K562 (cell line): Measurements from ENCODE around the gene RGS7.

Experiments used
- CREM ChIP-seq: IDR thresholded peaks from 2 replicates; pipeline ENCODE4 v1.6.1; 2014; ENCODE audit warnings: antibody characterized with exemption, low read depth
- CTCF ChIP-seq, 3 experiments: IDR thresholded peaks in 2 of 3; conservative IDR thresholded peaks in 1 of 3; 2 replicates each; pipeline ENCODE4 v1.5.1; 2011 to 2012; ENCODE audit warnings: low read length in 3 of 3, mild to moderate bottlenecking in 3 of 3, control low read depth in 2 of 3, improper control_type of control experiment in 1 of 3, inconsistent platforms in 1 of 3, low read depth in 1 of 3, mixed read lengths in 1 of 3, moderate library complexity in 1 of 3; ENCODE audit not compliant: insufficient read depth in 2 of 3
- ELF1 ChIP-seq: fragments of 200-800 bp; sonication (Bioruptor generic); IDR thresholded peaks from 2 replicates; pipeline ENCODE4 v1.6.1; 2016; ENCODE audit warnings: missing genetic modification characterization, missing compliant biosample characterization
- HES1 ChIP-seq: fragments of 450-650 bp; IDR thresholded peaks from 2 replicates; pipeline ENCODE4 v1.6.1; 2016; ENCODE audit warnings: low read depth, mild to moderate bottlenecking, moderate library complexity
- PBX2 ChIP-seq, 2 experiments: IDR thresholded peaks in 1 of 2; conservative IDR thresholded peaks in 1 of 2; 2 replicates each; pipeline ENCODE4 v1.6.1; 2016; ENCODE audit warnings: low read depth in 2 of 2, mild to moderate bottlenecking in 1 of 2, missing compliant biosample characterization in 1 of 2, missing genetic modification characterization in 1 of 2, moderate library complexity in 1 of 2
- POLR2A ChIP-seq: fragments of 450-650 bp; conservative IDR thresholded peaks from 2 replicates; pipeline ENCODE4 v1.6.1; 2016
- SMARCC2 ChIP-seq: fragments of 450-650 bp; IDR thresholded peaks from 2 replicates; pipeline ENCODE4 v1.6.1; 2017; ENCODE audit warnings: antibody characterized with exemption, moderate library complexity, mild to moderate bottlenecking, low read depth
- SMC3 ChIP-seq: conservative IDR thresholded peaks from 2 replicates; pipeline ENCODE4 v1.6.1; 2011; ENCODE audit warnings: low read depth, low read length, improper control_type of control experiment; ENCODE audit not compliant: insufficient read depth
- SP2 ChIP-seq: IDR thresholded peaks from 2 replicates; pipeline ENCODE4 v1.6.1; 2011; ENCODE audit warnings: mild to moderate bottlenecking, low read depth, low read length, moderate library complexity; ENCODE audit not compliant: poor library complexity, severe bottlenecking; ENCODE audit errors: extremely low read depth
- TAF1 ChIP-seq: IDR thresholded peaks from 2 replicates; pipeline ENCODE4 v1.6.1; 2011; ENCODE audit warnings: mild to moderate bottlenecking, low read length, moderate library complexity; ENCODE audit not compliant: insufficient read depth, control insufficient read depth, severe bottlenecking; ENCODE audit errors: extremely low read depth
- TARDBP ChIP-seq: fragments of 450-650 bp; IDR thresholded peaks from 2 replicates; pipeline ENCODE4 v1.6.1; 2016
- TBL1XR1 ChIP-seq, 2 experiments: IDR thresholded peaks; 2 replicates each; pipeline ENCODE4 v1.6.1; 2012; ENCODE audit warnings: improper control_type of control experiment in 2 of 2, low read length in 2 of 2, mild to moderate bottlenecking in 1 of 2
- ZNF512 ChIP-seq: IDR thresholded peaks from 2 replicates; pipeline ENCODE4 v1.6.1; 2016; ENCODE audit warnings: missing genetic modification characterization, missing compliant biosample characterization

GRCh38 chr1:240876071-240876470 lies 480.9 kb downstream of the RGS7 start:
- no peak for TF ChIP-seq HES1
- no peak for TF ChIP-seq CREM
- no peak for TF ChIP-seq ZNF512 (tag)
- TF ChIP-seq TBL1XR1 (IDR thresholded peaks at IDR 0.05; ENCODE audit: low read length in 2 of 2) = no peak
- TF ChIP-seq SMARCC2 = no peak
- no peak for TF ChIP-seq TAF1
- no peak for TF ChIP-seq SP2
- no peak for TF ChIP-seq CTCF (IDR thresholded peaks at IDR 0.05 in 2 of 3, conservative IDR thresholded peaks at IDR 0.05 in 1 of 3; ENCODE audit: insufficient read depth in 2 of 3, low read depth in 1 of 3, low read length in 3 of 3)
- TF ChIP-seq TARDBP = no peak
- no peak for TF ChIP-seq POLR2A
- no peak for TF ChIP-seq SMC3
- TF ChIP-seq PBX2 (CRISPR knock-in tag; IDR thresholded peaks at IDR 0.05; ENCODE audit: low read depth) = no peak
- no peak for TF ChIP-seq PBX2 (tag; conservative IDR thresholded peaks at IDR 0.05; ENCODE audit: low read depth)
- TF ChIP-seq ELF1 = no peak
